Osteocyte (in vitro differentiated cells): ENCODE measurements around the gene NOS1AP. TPM values are rescaled to one million over a fixed set of nuclear protein-coding genes. Genes with fewer than 3 reads are reported as not detected.

Experiments
- DNase-seq: peaks from one replicate; pipeline ENCODE4 v3.0.0; 2021; ENCODE audit warnings: mixed read lengths; ENCODE audit not compliant: unreplicated experiment; ENCODE audit errors: extremely low spot score
- H3K27ac Mint-ChIP-seq: one replicate; pipeline ENCODE4 v1.8.0; 2021; ENCODE audit warnings: mild to moderate bottlenecking, mixed read lengths; ENCODE audit not compliant: unreplicated experiment
- H3K27me3 Mint-ChIP-seq: one replicate; pipeline ENCODE4 v1.8.0; 2021; ENCODE audit warnings: mixed read lengths; ENCODE audit not compliant: unreplicated experiment
- H3K36me3 Mint-ChIP-seq: one replicate; pipeline ENCODE4 v1.8.0; 2021; ENCODE audit warnings: mixed read lengths; ENCODE audit not compliant: unreplicated experiment
- H3K4me1 Mint-ChIP-seq: one replicate; pipeline ENCODE4 v1.8.0; 2021; ENCODE audit warnings: mixed read lengths; ENCODE audit not compliant: unreplicated experiment
- H3K4me3 Mint-ChIP-seq: one replicate; pipeline ENCODE4 v1.8.0; 2021; ENCODE audit warnings: mild to moderate bottlenecking, moderate library complexity, mixed read lengths; ENCODE audit not compliant: unreplicated experiment
- H3K9me3 Mint-ChIP-seq: one replicate; pipeline ENCODE4 v1.8.0; 2021; ENCODE audit warnings: mixed read lengths; ENCODE audit not compliant: unreplicated experiment
- total RNA-seq: library from RNA; stranded (reverse); gene quantifications from 2 replicates; pipeline ENCODE4 v1.2.1, GENCODE V29; 2021
- TF ChIP-seq, protein P1 (sequence below): fragments of 200-600 bp; sonication (generic); IDR thresholded peaks from 2 replicates; pipeline ENCODE4 v1.5.0; 2021; ENCODE audit warnings: antibody characterized with exemption, mild to moderate bottlenecking, moderate library complexity

NOS1AP gene
- total RNA-seq, 1 donor from 2014 or later, result 2.5 TPM

DNA sequence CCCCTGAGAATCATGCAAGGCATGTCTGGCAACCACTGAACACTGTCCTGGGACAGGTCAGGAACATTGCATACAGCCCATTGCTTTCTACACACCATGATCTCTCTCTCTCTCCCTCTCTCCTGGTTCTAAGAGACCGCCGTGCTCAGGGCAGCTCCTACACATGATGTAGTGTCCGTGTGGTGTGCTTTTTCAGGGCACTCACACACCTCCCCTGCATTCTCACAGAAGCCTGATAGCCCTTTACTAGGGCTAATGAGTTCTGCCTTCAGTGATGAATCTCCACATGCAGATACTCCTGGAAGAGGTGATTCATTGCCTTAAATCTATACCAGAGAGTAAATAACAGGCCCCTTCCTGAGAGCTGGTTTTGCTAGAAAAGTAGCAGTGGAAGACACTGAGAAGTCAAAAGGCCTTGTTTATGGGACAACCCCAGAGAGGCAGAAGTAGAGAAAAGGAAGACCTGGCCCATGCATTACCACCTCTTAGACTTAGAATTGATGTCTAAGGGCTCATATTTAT is 38.7 kb upstream of the NOS1AP start:
- TF ChIP-seq, protein P1, sequence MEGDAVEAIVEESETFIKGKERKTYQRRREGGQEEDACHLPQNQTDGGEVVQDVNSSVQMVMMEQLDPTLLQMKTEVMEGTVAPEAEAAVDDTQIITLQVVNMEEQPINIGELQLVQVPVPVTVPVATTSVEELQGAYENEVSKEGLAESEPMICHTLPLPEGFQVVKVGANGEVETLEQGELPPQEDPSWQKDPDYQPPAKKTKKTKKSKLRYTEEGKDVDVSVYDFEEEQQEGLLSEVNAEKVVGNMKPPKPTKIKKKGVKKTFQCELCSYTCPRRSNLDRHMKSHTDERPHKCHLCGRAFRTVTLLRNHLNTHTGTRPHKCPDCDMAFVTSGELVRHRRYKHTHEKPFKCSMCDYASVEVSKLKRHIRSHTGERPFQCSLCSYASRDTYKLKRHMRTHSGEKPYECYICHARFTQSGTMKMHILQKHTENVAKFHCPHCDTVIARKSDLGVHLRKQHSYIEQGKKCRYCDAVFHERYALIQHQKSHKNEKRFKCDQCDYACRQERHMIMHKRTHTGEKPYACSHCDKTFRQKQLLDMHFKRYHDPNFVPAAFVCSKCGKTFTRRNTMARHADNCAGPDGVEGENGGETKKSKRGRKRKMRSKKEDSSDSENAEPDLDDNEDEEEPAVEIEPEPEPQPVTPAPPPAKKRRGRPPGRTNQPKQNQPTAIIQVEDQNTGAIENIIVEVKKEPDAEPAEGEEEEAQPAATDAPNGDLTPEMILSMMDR, result no peak
- Mint-ChIP-seq H3K27ac (no peak overlapping the region), H3K4me1 (peaks cover 5% of the 10 kb centered on the region), H3K27me3 (peaks cover 3% of the 10 kb centered on the region), H3K36me3 (no peaks in the 10 kb centered on the region), H3K4me3 (no peak overlapping the region), H3K9me3 (peaks cover 9% of the 10 kb centered on the region)
- no peak for DNase-seq

DNA sequence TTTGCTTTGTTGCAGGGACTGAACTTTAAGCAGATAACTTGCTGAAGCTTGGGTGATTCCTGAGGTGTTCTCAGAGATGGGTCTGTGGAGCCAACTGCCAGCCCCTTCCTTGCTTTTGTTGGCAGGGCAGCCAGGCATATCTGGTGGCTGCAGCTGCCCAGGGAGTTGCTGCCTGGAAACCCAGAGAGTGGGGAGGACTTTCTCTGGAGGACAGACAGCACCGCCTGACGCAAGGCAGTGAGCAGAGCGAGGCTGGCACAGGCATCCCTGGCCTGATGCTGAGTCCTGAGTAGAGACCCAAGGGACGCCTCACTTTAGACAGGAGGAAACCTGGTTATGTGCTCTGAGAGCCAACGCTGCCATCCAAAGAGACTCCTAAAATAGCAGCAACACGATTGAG is 36.1 kb upstream of the NOS1AP start:
- TF ChIP-seq, protein P1, result no peak
- Mint-ChIP-seq H3K4me3 (no peak overlapping the region), H3K36me3 (no peaks in the 10 kb centered on the region), H3K27ac (no peak overlapping the region), H3K9me3 (no peaks in the 10 kb centered on the region), H3K27me3 (peaks cover 3% of the 10 kb centered on the region), H3K4me1 (peaks cover 5% of the 10 kb centered on the region)
- DNase-seq, result no peak

DNA sequence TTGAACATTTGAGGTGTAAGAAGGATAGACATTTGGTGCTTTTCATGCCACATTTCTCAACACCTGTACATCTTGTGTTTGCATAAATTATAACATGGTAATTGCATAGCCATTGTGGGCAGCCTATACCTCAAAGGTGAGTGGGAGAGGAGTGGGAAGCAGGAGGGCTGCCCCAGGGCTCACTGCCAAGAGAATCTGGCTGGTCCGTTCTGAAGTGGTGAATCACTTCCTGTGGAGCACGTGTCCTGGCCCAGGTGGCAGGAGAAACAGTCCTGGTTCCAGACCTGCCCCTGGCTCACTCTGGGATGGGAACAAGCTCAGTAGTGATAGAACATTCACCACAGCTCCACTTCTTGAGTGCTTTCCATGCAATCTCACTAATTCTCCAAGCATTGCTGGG is 34.2 kb upstream of the NOS1AP start:
- DNase-seq, result no peak
- TF ChIP-seq, protein P1, result no peak
- peaks cover 5% of the 10 kb centered on the region for H3K4me1 Mint-ChIP-seq

DNA sequence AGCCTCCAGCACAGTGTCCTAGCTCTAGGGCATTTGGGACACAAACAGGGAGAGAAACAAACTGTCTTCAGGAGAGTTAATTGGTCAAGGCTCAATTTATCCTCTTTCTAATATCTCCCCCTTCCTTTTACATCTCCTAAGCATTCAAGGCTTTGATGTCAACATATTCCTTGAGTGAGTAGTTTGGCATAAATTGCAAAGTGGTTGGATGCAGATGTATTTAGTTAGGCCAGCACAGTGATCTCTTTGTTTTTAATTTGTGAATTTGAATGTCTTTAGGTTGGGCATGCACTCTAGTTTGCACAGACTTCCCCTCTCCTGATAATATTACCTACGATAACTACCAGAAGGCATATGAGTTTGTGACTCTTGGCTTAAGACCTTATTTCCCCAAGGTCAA is 33.3 kb upstream of the NOS1AP start:
- Mint-ChIP-seq H3K4me1 (peaks cover 5% of the 10 kb centered on the region), H3K9me3 (no peaks in the 10 kb centered on the region), H3K27ac (no peak overlapping the region), H3K36me3 (no peaks in the 10 kb centered on the region), H3K27me3 (peaks cover 13% of the 10 kb centered on the region), H3K4me3 (no peak overlapping the region)
- TF ChIP-seq, protein P1, result no peak
- no peak for DNase-seq

More for the DNA sequence above, 34.2 kb upstream of the NOS1AP start:
- H3K36me3 Mint-ChIP-seq, result no peaks in the 10 kb centered on the region
- H3K9me3 Mint-ChIP-seq, result no peaks in the 10 kb centered on the region
- peaks cover 10% of the 10 kb centered on the region for H3K27me3 Mint-ChIP-seq
- no peak overlapping the region for H3K27ac Mint-ChIP-seq
- no peak overlapping the region for H3K4me3 Mint-ChIP-seq

DNA sequence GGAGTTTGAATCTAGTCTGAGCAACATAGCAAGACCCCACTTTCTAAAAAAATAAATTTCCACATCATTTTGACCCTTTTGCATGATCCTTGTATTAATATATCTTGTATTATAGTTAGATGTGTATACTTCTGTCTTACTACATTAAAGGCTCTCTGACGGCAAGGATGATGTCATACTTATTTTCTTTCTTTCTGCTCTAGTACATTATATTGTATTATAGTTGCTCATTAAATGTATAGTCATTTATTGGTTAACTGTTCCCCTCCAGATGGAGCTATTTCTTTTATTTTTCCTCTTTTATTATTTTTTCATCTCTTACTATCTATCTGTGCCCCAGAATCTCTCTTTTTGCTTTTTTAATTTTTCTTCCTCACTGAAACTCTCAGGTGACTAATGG is 30.9 kb upstream of the NOS1AP start:
- Mint-ChIP-seq H3K4me1 (peaks cover 2% of the 10 kb centered on the region), H3K27me3 (peaks cover 14% of the 10 kb centered on the region), H3K4me3 (no peak overlapping the region), H3K9me3 (no peaks in the 10 kb centered on the region), H3K36me3 (no peaks in the 10 kb centered on the region), H3K27ac (no peak overlapping the region)
- DNase-seq, result no peak
- TF ChIP-seq, protein P1, result no peak
